Prostate gland (tissue), 2 donors: ENCODE results near the gene PAPOLA. TPM values are rescaled to one million over a fixed set of nuclear protein-coding genes. Genes with fewer than 3 reads are reported as not detected.

ENCODE experiments used
- DNase-seq: peaks from one replicate; pipeline ENCODE4 v3.0.0-alpha.2; 2019; ENCODE audit warnings: low spot score
- H3K27ac ChIP-seq, 2 donors: fragments of 200-600 bp; sonication (generic); 2 replicates each; pipeline ENCODE4 v1.5.1; 2017 to 2019
- H3K27me3 ChIP-seq: fragments of 200-600 bp; sonication (generic); replicated peaks from 2 replicates; pipeline ENCODE4 v1.5.1; 2019; ENCODE audit not compliant: insufficient read depth
- H3K36me3 ChIP-seq, 2 donors: fragments of 200-600 bp; sonication (generic); 1 replicate in 1 of 2; 2 replicates in 1 of 2; pipeline versions ENCODE4 v1.5.1 to v1.8.1; 2017 to 2019
- H3K4me1 ChIP-seq: fragments of 200-600 bp; sonication (generic); replicated peaks from 2 replicates; pipeline ENCODE4 v1.5.1; 2019
- H3K4me3 ChIP-seq, 2 donors: fragments of 200-600 bp; sonication (generic); 2 replicates each; pipeline ENCODE4 v1.5.1; 2017 to 2019
- H3K9me3 ChIP-seq: fragments of 200-600 bp; sonication (generic); 2 replicates; pipeline ENCODE4 v1.5.1; 2017
- CTCF ChIP-seq, 4 experiments: fragments of 200-600 bp in 2 of 4; fragments of 450-650 bp in 2 of 4; sonication (generic) in 2 of 4; IDR thresholded peaks; 1 replicate in 3 of 4; 2 replicates in 1 of 4; pipeline ENCODE4 v1.5.1; 2016 to 2019; ENCODE audit warnings: antibody characterized with exemption in 4 of 4, mild to moderate bottlenecking in 2 of 4, moderate library complexity in 2 of 4
- POLR2A ChIP-seq: fragments of 450-650 bp; IDR thresholded peaks from one replicate; pipeline ENCODE4 v1.6.1; 2016; ENCODE audit warnings: antibody characterized with exemption, mild to moderate bottlenecking
- POLR2AphosphoS5 ChIP-seq: sonication (generic); formaldehyde crosslinking; IDR thresholded peaks from one replicate; pipeline ENCODE4 v1.6.1; 2017; ENCODE audit warnings: antibody characterized with exemption
- WGBS: methylation state at CpG from one replicate; pipeline ENCODE4 v1.1.5; 2018; 5-methylcytosine and 5-hydroxymethylcytosine counted together
- intact Hi-C: fragments of 100-400 bp; cut with DNase I; formaldehyde crosslinking; loops from one replicate; pipeline ENCODE4 v1.14.2; 2022
- total RNA-seq, 2 donors: library from RNA; depleted of rRNA; stranded (reverse); fragments of >200 nt; gene quantifications; one replicate each; pipeline ENCODE4 v1.1.0, GENCODE V29; 2016

Gene PAPOLA
- total RNA-seq, 2 donors from 2014 or later = 98.1 to 130 TPM

GRCh38 chr14:96588410-96589257 lies 86.5 kb downstream of the PAPOLA start:
- Histone ChIP-seq H3K36me3 (no peaks in the 10 kb centered on the region), H3K27ac (no peak overlapping the region), H3K27me3 (peaks cover 5% of the 10 kb centered on the region), H3K4me3 (no peak overlapping the region), H3K4me1 (peaks cover 2% of the 10 kb centered on the region), H3K9me3 (no peaks in the 10 kb centered on the region)
- TF ChIP-seq POLR2AphosphoS5 (no peak), CTCF (IDR thresholded peaks at IDR 0.05) (no peak), POLR2A (no peak)
- intact Hi-C loops = no loop called here
- 79% methylated on average over 22 of the region's 22 CpGs for WGBS
- DNase-seq = no peak

GRCh38 chr14:96589577-96589976 lies 87.4 kb downstream of the PAPOLA start:
- H3K4me3 ChIP-seq = no peak overlapping the region
- H3K27ac ChIP-seq = no peak overlapping the region
- no peak for DNase-seq
- H3K4me1 ChIP-seq = peaks cover 2% of the 10 kb centered on the region
- intact Hi-C loops = no loop called here
- TF ChIP-seq POLR2A = no peak
- TF ChIP-seq CTCF (IDR thresholded peaks at IDR 0.05) = no peak
- TF ChIP-seq POLR2AphosphoS5 = no peak
- no peaks in the 10 kb centered on the region for H3K9me3 ChIP-seq
- peaks cover 5% of the 10 kb centered on the region for H3K27me3 ChIP-seq
- 87% methylated on average over 3 of the region's 3 CpGs for WGBS
- H3K36me3 ChIP-seq = no peaks in the 10 kb centered on the region

GRCh38 chr14:96590190-96590864 lies 88.1 kb downstream of the PAPOLA start:
- WGBS = 64% methylated on average over 9 of the region's 9 CpGs
- H3K27me3 ChIP-seq = peaks cover 5% of the 10 kb centered on the region
- DNase-seq = no peak

GRCh38 chr14:96592591-96593386 lies 90.6 kb downstream of the PAPOLA start:
- 9% methylated on average over 38 of the region's 54 CpGs for WGBS
- Histone ChIP-seq H3K4me3 (peak overlapping the region in 1 of 2 donors; percentile 8), H3K27ac (no peak overlapping the region), H3K27me3 (peaks cover 5% of the 10 kb centered on the region), H3K9me3 (no peaks in the 10 kb centered on the region), H3K36me3 (no peaks in the 10 kb centered on the region), H3K4me1 (peaks cover 2% of the 10 kb centered on the region)
- DNase-seq = no peak
- intact Hi-C loops = no loop called here
- TF ChIP-seq POLR2A (no peak), POLR2AphosphoS5 (no peak), CTCF (IDR thresholded peaks at IDR 0.05) (no peak)

More at GRCh38 chr14:96590190-96590864, 88.1 kb downstream of the PAPOLA start:
- H3K4me3 ChIP-seq = no peak overlapping the region
- H3K27ac ChIP-seq = no peak overlapping the region
- H3K36me3 ChIP-seq = no peaks in the 10 kb centered on the region
- no peak for TF ChIP-seq POLR2A
- TF ChIP-seq CTCF (IDR thresholded peaks at IDR 0.05) = no peak
- TF ChIP-seq POLR2AphosphoS5 = no peak
- no peaks in the 10 kb centered on the region for H3K9me3 ChIP-seq
- H3K4me1 ChIP-seq = peaks cover 2% of the 10 kb centered on the region
- intact Hi-C loops = no loop called here
